Neural cell (in vitro differentiated cells): ENCODE data around the gene CCND1. TPM values are rescaled to one million over a fixed set of nuclear protein-coding genes. Genes with fewer than 3 reads are reported as not detected.

Experiments used
- H2AFZ ChIP-seq: fragments of 200-600, 300-800 bp; sonication (generic), shearing (Covaris generic); 2 replicates; pipeline ENCODE4 v1.6.0; 2014; ENCODE audit warnings: low read depth, mild to moderate bottlenecking, antibody characterized with exemption, low read length, moderate library complexity
- H3F3A ChIP-seq: fragments of 200-600 bp; shearing (Covaris generic); 2 replicates; pipeline ENCODE4 v1.6.1; 2016; ENCODE audit warnings: mild to moderate bottlenecking, moderate library complexity, mixed read lengths, antibody characterized with exemption, low read length; ENCODE audit not compliant: insufficient read depth, poor library complexity, severe bottlenecking
- H3K27ac ChIP-seq: fragments of 200-600, 300-800 bp; sonication (generic), shearing (Covaris generic); 2 replicates; pipeline ENCODE4 v1.5.1; 2014; ENCODE audit warnings: mild to moderate bottlenecking, low read length, moderate library complexity
- H3K27me3 ChIP-seq: fragments of 300-800, 200-600 bp; sonication (generic), shearing (Covaris generic); 2 replicates; pipeline ENCODE4 v1.6.0; 2014; ENCODE audit warnings: mild to moderate bottlenecking, low read depth, low read length, moderate library complexity; ENCODE audit not compliant: insufficient read depth
- H3K36me3 ChIP-seq: fragments of 300-800, 200-600 bp; sonication (generic), shearing (Covaris generic); 2 replicates; pipeline ENCODE4 v1.5.1; 2014; ENCODE audit warnings: mild to moderate bottlenecking, antibody characterized with exemption, low read length, moderate library complexity; ENCODE audit not compliant: insufficient read depth
- H3K4me2 ChIP-seq: fragments of 300-800, 200-600 bp; sonication (generic), shearing (Covaris generic); 2 replicates; pipeline ENCODE4 v1.6.0; 2014; ENCODE audit warnings: mild to moderate bottlenecking, low read length
- H3K4me3 ChIP-seq: fragments of 300-800, 200-600 bp; sonication (generic), shearing (Covaris generic); 2 replicates; pipeline ENCODE4 v1.5.1; 2014; ENCODE audit warnings: mild to moderate bottlenecking, low read length, moderate library complexity
- H3K79me2 ChIP-seq: fragments of 200-600 bp; shearing (Covaris generic); replicated peaks from 2 replicates; pipeline ENCODE4 v1.6.0; 2014; ENCODE audit warnings: mild to moderate bottlenecking, low read length, moderate library complexity; ENCODE audit not compliant: insufficient read depth
- H3K9ac ChIP-seq: fragments of 300-800, 200-600 bp; sonication (generic), shearing (Covaris generic); 2 replicates; pipeline ENCODE4 v1.6.1; 2016; ENCODE audit warnings: mild to moderate bottlenecking, low read length, mixed read lengths
- H3K9me2 ChIP-seq: fragments of 200-600 bp; shearing (Covaris generic); 2 replicates; pipeline ENCODE4 v1.6.1; 2016; ENCODE audit warnings: mild to moderate bottlenecking, low read length, mixed read lengths; ENCODE audit not compliant: insufficient read depth
- H3K9me3 ChIP-seq: fragments of 200-600, 300-800 bp; sonication (generic), shearing (Covaris generic); 2 replicates; pipeline ENCODE4 v1.6.1; 2016; ENCODE audit warnings: mild to moderate bottlenecking, mixed run types, low read length, moderate library complexity, mixed read lengths
- H4K20me1 ChIP-seq: fragments of 200-600 bp; shearing (Covaris generic); 2 replicates; pipeline ENCODE4 v1.6.1; 2016; ENCODE audit warnings: mild to moderate bottlenecking, mixed run types; ENCODE audit not compliant: insufficient read depth
- EP300 ChIP-seq: fragments of 450-650 bp; conservative IDR thresholded peaks from 2 replicates; pipeline ENCODE4 v1.6.1; 2014; ENCODE audit warnings: antibody characterized with exemption, mild to moderate bottlenecking, moderate library complexity; ENCODE audit not compliant: poor library complexity, severe bottlenecking
- EZH2 ChIP-seq: fragments of 200-600, 300-800 bp; shearing (Covaris generic), sonication (generic); IDR thresholded peaks from 2 replicates; pipeline ENCODE4 v1.6.1; 2014; ENCODE audit warnings: antibody characterized with exemption, low read length, borderline replicate concordance, mild to moderate bottlenecking; ENCODE audit not compliant: insufficient read depth, poor library complexity, severe bottlenecking
- MXI1 ChIP-seq: fragments of 450-650 bp; conservative IDR thresholded peaks from 2 replicates; pipeline ENCODE4 v1.6.1; 2014; ENCODE audit warnings: antibody characterized with exemption, mild to moderate bottlenecking; ENCODE audit not compliant: poor library complexity, severe bottlenecking
- POLR2AphosphoS5 ChIP-seq: IDR thresholded peaks from 2 replicates; pipeline ENCODE4 v1.6.1; 2012
- RAD21 ChIP-seq: fragments of 450-650 bp; conservative IDR thresholded peaks from 2 replicates; pipeline ENCODE4 v1.6.1; 2014; ENCODE audit warnings: antibody characterized with exemption, mild to moderate bottlenecking, moderate library complexity
- SMC3 ChIP-seq: fragments of 450-650 bp; conservative IDR thresholded peaks from 2 replicates; pipeline ENCODE4 v1.6.1; 2014; ENCODE audit warnings: antibody characterized with exemption, mild to moderate bottlenecking, moderate library complexity; ENCODE audit not compliant: poor library complexity
- TAF1 ChIP-seq: IDR thresholded peaks from 2 replicates; pipeline ENCODE4 v1.6.1; 2012; ENCODE audit warnings: low read depth
- polyA plus RNA-seq: library from polyadenylated mRNA; depleted of rRNA; stranded (reverse); fragments of >200 nt; gene quantifications from 2 replicates; pipeline ENCODE4 v1.2.3, GENCODE V29; 2014
- TF ChIP-seq, protein P1 (sequence below): fragments of 450-650 bp; IDR thresholded peaks from 2 replicates; pipeline ENCODE4 v1.5.1; 2014; ENCODE audit warnings: antibody characterized with exemption, mild to moderate bottlenecking, moderate library complexity; ENCODE audit not compliant: poor library complexity, severe bottlenecking
- TF ChIP-seq, protein P2 (sequence below): IDR thresholded peaks from 2 replicates; pipeline ENCODE4 v1.6.1; 2012; ENCODE audit warnings: borderline replicate concordance

Gene CCND1
- polyA plus RNA-seq, 1 donor from 2014 or later = 2.7 TPM

DNA sequence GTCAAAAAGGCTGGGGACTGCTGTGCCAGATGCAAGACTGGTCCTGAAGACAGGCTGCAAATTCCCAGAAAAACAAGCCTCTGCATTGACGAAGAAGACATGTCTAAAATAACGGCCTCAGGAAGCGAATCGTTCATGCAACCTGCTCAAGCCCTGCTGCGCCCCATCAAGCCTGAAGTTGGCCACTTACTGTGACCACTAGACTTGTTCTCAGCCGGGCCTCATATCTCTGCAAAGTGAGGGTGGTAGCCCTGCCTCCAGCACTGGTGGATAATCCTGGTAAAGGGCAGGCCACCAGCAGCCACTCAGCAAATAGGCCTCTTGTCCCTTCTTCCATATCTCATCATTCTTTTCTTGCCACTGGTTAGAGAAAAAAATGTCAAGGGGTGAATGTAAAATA, 22.4 kb downstream of the CCND1 start:
- Histone ChIP-seq H4K20me1 (no peaks in the 10 kb centered on the region), H3K9ac (no peak overlapping the region), H2AFZ (no peak overlapping the region), H3K4me2 (no peak overlapping the region), H3K36me3 (no peaks in the 10 kb centered on the region), H3K27me3 (no peaks in the 10 kb centered on the region), H3K79me2 (no peaks in the 10 kb centered on the region), H3K27ac (no peak overlapping the region), H3K9me2 (no peaks in the 10 kb centered on the region), H3F3A (no peaks in the 10 kb centered on the region), H3K4me3 (no peak overlapping the region), H3K9me3 (no peaks in the 10 kb centered on the region)
- TF ChIP-seq MXI1 (no peak), EZH2 (no peak), POLR2AphosphoS5 (no peak), RAD21 (no peak)

GRCh38 chr11:69664103-69664775, 23.3 kb downstream of the CCND1 start:
- Histone ChIP-seq H3K4me3 (no peak overlapping the region), H3K4me2 (no peak overlapping the region), H3K9me2 (no peaks in the 10 kb centered on the region), H3K27me3 (no peaks in the 10 kb centered on the region), H3K79me2 (no peaks in the 10 kb centered on the region), H3K36me3 (no peaks in the 10 kb centered on the region), H3K27ac (no peak overlapping the region), H3F3A (no peaks in the 10 kb centered on the region), H4K20me1 (no peaks in the 10 kb centered on the region), H2AFZ (no peak overlapping the region), H3K9ac (no peak overlapping the region), H3K9me3 (no peaks in the 10 kb centered on the region)
- TF ChIP-seq POLR2AphosphoS5 = no peak
- TF ChIP-seq EP300 = no peak
- TF ChIP-seq TAF1 = no peak
- TF ChIP-seq MXI1 = no peak
- TF ChIP-seq, protein P1, sequence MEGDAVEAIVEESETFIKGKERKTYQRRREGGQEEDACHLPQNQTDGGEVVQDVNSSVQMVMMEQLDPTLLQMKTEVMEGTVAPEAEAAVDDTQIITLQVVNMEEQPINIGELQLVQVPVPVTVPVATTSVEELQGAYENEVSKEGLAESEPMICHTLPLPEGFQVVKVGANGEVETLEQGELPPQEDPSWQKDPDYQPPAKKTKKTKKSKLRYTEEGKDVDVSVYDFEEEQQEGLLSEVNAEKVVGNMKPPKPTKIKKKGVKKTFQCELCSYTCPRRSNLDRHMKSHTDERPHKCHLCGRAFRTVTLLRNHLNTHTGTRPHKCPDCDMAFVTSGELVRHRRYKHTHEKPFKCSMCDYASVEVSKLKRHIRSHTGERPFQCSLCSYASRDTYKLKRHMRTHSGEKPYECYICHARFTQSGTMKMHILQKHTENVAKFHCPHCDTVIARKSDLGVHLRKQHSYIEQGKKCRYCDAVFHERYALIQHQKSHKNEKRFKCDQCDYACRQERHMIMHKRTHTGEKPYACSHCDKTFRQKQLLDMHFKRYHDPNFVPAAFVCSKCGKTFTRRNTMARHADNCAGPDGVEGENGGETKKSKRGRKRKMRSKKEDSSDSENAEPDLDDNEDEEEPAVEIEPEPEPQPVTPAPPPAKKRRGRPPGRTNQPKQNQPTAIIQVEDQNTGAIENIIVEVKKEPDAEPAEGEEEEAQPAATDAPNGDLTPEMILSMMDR = no peak
- TF ChIP-seq, protein P2, sequence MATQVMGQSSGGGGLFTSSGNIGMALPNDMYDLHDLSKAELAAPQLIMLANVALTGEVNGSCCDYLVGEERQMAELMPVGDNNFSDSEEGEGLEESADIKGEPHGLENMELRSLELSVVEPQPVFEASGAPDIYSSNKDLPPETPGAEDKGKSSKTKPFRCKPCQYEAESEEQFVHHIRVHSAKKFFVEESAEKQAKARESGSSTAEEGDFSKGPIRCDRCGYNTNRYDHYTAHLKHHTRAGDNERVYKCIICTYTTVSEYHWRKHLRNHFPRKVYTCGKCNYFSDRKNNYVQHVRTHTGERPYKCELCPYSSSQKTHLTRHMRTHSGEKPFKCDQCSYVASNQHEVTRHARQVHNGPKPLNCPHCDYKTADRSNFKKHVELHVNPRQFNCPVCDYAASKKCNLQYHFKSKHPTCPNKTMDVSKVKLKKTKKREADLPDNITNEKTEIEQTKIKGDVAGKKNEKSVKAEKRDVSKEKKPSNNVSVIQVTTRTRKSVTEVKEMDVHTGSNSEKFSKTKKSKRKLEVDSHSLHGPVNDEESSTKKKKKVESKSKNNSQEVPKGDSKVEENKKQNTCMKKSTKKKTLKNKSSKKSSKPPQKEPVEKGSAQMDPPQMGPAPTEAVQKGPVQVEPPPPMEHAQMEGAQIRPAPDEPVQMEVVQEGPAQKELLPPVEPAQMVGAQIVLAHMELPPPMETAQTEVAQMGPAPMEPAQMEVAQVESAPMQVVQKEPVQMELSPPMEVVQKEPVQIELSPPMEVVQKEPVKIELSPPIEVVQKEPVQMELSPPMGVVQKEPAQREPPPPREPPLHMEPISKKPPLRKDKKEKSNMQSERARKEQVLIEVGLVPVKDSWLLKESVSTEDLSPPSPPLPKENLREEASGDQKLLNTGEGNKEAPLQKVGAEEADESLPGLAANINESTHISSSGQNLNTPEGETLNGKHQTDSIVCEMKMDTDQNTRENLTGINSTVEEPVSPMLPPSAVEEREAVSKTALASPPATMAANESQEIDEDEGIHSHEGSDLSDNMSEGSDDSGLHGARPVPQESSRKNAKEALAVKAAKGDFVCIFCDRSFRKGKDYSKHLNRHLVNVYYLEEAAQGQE = no peak
- TF ChIP-seq EZH2 = no peak
- no peak for TF ChIP-seq SMC3
- TF ChIP-seq RAD21 = no peak
